Fibroblast of lung (primary cell): ENCODE measurements around the gene SH2D3C.

Experiments
- EZH2 ChIP-seq: IDR thresholded peaks from 2 replicates; pipeline ENCODE4 v1.5.1; 2012; ENCODE audit warnings: low read length, control low read depth, mild to moderate bottlenecking; ENCODE audit errors: missing control alignments
- TF ChIP-seq, protein P1 (sequence below), 2 donors: IDR thresholded peaks in 1 of 2; conservative IDR thresholded peaks in 1 of 2; 1 replicate in 1 of 2; 2 replicates in 1 of 2; pipeline ENCODE4 v1.5.1; 2011 to 2012; ENCODE audit warnings: low read length in 2 of 2, control low read depth in 1 of 2, inconsistent platforms in 1 of 2, low read depth in 1 of 2, mild to moderate bottlenecking in 1 of 2

DNA sequence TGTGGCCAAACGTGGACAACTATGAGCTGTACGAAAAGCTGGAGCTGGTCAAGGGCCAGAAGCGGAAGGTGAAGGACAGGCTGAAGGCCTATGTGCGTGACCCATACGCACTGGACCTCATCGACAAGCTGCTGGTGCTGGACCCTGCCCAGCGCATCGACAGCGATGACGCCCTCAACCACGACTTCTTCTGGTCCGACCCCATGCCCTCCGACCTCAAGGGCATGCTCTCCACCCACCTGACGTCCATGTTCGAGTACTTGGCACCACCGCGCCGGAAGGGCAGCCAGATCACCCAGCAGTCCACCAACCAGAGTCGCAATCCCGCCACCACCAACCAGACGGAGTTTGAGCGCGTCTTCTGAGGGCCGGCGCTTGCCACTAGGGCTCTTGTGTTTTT is 10.7 kb upstream of the SH2D3C start:
- no peak for TF ChIP-seq EZH2
- TF ChIP-seq, protein P1, sequence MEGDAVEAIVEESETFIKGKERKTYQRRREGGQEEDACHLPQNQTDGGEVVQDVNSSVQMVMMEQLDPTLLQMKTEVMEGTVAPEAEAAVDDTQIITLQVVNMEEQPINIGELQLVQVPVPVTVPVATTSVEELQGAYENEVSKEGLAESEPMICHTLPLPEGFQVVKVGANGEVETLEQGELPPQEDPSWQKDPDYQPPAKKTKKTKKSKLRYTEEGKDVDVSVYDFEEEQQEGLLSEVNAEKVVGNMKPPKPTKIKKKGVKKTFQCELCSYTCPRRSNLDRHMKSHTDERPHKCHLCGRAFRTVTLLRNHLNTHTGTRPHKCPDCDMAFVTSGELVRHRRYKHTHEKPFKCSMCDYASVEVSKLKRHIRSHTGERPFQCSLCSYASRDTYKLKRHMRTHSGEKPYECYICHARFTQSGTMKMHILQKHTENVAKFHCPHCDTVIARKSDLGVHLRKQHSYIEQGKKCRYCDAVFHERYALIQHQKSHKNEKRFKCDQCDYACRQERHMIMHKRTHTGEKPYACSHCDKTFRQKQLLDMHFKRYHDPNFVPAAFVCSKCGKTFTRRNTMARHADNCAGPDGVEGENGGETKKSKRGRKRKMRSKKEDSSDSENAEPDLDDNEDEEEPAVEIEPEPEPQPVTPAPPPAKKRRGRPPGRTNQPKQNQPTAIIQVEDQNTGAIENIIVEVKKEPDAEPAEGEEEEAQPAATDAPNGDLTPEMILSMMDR (conservative IDR thresholded peaks at IDR 0.05 in 1 of 2, IDR thresholded peaks at IDR 0.05 in 1 of 2; ENCODE audit: low read depth in 1 of 2, low read length in 2 of 2) = no peak
